Effector memory CD8-positive, alpha-beta T cell (primary cell): ENCODE data around the gene AHCYL1.

Source experiments
- ATAC-seq: fragments of 150-1000 bp; cut with Tn5 transposase; replicated peaks from 2 replicates; pipeline ENCODE4 v1.10.0; 2021; ENCODE audit warnings: mild to moderate bottlenecking, moderate library complexity
- DNase-seq, 3 experiments: peaks; one replicate each; pipeline ENCODE4 v3.0.0; 2021
- H3K27ac Mint-ChIP-seq, 2 donors: one replicate each; pipeline ENCODE4 v1.8.0; 2022; ENCODE audit warnings: mild to moderate bottlenecking in 2 of 2, mixed read lengths in 2 of 2, moderate library complexity in 2 of 2
- H3K27me3 Mint-ChIP-seq, 2 donors: one replicate each; pipeline ENCODE4 v1.8.0; 2022; ENCODE audit warnings: mixed read lengths in 2 of 2
- H3K36me3 Mint-ChIP-seq: one replicate; pipeline ENCODE4 v1.8.0; 2022; ENCODE audit warnings: mild to moderate bottlenecking, moderate library complexity, mixed read lengths; ENCODE audit not compliant: insufficient read depth
- H3K4me1 Mint-ChIP-seq, 2 donors: one replicate each; pipeline ENCODE4 v1.8.0; 2022; ENCODE audit warnings: low read depth in 2 of 2, mixed read lengths in 2 of 2
- H3K4me3 Mint-ChIP-seq, 2 donors: one replicate each; pipeline ENCODE4 v1.8.0; 2022; ENCODE audit warnings: mild to moderate bottlenecking in 2 of 2, mixed read lengths in 2 of 2, moderate library complexity in 2 of 2
- H3K9me3 Mint-ChIP-seq, 2 donors: one replicate each; pipeline ENCODE4 v1.8.0; 2022; ENCODE audit warnings: mixed read lengths in 2 of 2

The AHCYL1 gene

DNA sequence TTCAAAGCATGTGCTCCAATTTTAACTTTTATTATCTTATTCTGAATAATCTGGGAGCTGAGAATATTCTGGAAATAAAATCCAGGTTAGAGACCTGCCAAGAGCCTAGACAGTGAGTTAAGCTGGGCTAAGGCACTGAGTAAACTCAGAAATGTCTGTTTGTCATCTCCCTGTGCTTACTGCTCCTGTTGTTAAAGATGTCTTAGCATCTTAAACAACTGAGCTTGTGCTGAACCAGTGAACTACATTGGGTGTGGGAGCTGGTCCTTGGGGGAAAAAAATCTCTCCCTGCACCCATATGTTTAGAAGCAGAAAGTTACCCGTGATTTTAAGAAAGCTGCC is 25.0 kb upstream of the AHCYL1 start:
- no peak overlapping the region for H3K27ac Mint-ChIP-seq
- H3K4me1 Mint-ChIP-seq, result no peaks in the 10 kb centered on the region
- H3K27me3 Mint-ChIP-seq, result peaks cover 17 to 31% of the 10 kb centered on the region in 2 donors
- no peak for DNase-seq
- ATAC-seq, result no peak
- H3K4me3 Mint-ChIP-seq, result no peak overlapping the region
- no peaks in the 10 kb centered on the region for H3K9me3 Mint-ChIP-seq
- H3K36me3 Mint-ChIP-seq, result no peaks in the 10 kb centered on the region

DNA sequence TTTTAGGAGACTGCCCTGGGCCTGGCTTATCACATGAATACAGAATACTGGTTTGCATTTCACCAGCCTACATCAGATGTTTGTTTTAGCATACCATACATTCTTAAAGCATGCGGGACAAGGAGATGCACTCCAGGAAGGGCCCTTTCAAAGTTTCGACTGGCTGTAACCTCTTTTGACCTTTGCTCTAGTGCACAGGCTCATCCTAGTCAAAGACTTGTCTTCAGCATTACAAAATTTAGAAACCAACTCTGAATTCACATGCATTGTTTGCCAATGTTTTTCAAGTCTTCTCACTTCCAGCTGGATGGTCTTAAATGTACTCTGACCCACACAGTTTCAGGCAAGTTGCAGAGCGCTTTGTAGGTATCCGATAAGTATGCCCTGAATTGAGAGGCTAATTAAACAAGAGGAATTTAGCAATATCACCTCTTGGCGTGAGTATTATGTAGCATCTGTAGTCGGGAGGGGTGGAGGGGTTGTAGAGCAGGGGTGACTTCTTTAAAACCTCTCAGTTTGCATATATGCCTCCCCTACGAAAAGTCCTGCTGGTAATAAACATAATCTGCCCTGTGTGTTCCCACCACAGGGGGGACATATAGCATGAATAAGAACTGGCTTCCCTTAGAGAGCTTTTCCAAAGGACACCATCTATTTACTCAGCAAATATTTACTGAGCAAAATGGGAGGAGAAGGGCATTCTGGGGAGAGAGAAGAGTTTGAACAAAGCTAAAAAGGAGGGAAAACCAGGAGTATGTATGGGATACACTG is 24.4 kb upstream of the AHCYL1 start:
- Mint-ChIP-seq H3K27me3 (peaks cover 14 to 31% of the 10 kb centered on the region in 2 donors), H3K9me3 (no peaks in the 10 kb centered on the region), H3K4me3 (no peak overlapping the region), H3K4me1 (no peaks in the 10 kb centered on the region), H3K36me3 (no peaks in the 10 kb centered on the region), H3K27ac (no peak overlapping the region)
- ATAC-seq, result no peak
- no peak for DNase-seq

DNA sequence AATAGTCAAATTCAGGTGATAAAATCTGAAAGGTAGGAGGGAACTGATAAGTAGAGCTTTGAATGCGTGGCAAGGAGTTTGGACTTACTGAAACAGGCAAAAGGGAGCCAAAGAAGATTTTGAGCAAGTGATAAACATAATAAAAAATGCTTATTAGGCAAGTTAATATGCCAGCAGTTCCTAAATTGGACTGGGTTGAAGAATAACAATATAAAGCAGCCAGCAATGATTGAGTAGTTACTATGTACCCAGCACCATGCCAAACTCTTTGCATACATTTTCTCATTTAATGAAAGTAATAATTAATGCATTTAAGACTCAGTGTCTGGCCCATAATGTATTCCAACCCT is 23.8 kb upstream of the AHCYL1 start:
- H3K9me3 Mint-ChIP-seq, result no peaks in the 10 kb centered on the region
- ATAC-seq (no peak), DNase-seq (no peak)

DNA sequence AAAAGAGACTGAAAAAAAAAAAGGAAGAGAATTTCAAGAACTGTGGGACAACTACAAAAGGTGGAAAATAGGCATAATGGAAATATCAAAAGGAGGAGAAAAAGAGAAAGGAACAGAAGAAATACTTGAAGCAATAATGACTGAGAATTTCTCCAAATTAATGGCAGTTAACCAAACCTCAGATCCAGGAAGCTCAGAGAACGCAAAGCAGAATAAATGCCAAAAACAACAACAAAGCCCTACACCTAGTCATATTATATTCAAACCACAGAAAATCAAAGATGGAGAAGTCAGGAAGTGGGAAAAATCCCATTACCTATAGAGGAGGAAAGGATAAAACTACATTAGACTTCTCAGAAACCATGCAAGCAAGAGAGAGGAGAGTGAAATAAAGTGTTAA is 20.7 kb upstream of the AHCYL1 start:
- H3K27ac Mint-ChIP-seq, result no peak overlapping the region
- peaks cover 9 to 13% of the 10 kb centered on the region in 2 donors for H3K27me3 Mint-ChIP-seq
- no peak for ATAC-seq
- H3K4me3 Mint-ChIP-seq, result no peak overlapping the region
- no peaks in the 10 kb centered on the region for H3K4me1 Mint-ChIP-seq
- no peaks in the 10 kb centered on the region for H3K36me3 Mint-ChIP-seq
- DNase-seq, result no peak
- H3K9me3 Mint-ChIP-seq, result no peaks in the 10 kb centered on the region

More for the DNA sequence above, 23.8 kb upstream of the AHCYL1 start:
- Mint-ChIP-seq H3K4me1 (no peaks in the 10 kb centered on the region), H3K27ac (no peak overlapping the region), H3K27me3 (peaks cover 9 to 31% of the 10 kb centered on the region in 2 donors), H3K4me3 (no peak overlapping the region), H3K36me3 (no peaks in the 10 kb centered on the region)

DNA sequence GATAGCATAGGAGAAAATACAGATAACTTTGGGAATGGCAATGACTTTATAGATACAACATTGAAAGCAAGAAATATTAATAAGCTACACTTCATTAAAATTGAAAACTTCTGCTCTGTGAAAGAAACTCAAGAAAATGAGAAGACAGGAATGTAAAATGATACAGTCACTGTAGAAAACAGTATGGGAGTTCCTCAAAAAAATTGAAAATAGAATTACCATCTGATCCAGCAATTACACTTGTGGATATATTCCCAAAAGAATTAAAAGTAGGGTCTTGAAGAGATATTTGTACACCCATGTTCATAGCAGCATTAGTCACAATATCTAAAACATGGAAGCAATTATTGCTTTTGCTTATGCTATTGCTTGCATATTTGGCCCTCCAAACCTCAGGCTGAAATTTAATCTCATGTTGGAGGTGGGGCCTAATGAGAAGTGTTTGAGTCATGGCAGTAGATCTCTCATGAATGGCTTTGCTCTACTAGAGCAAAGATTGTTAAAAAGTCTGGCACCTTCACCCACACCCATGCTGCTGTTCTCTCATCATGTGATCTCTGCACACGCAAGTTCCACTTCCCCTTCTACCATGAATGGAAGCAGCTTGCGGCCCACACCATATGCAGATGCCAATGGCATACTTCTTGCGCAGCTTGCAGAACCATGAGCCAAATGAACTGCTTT is 15.3 kb upstream of the AHCYL1 start:
- no peaks in the 10 kb centered on the region for H3K4me1 Mint-ChIP-seq
- H3K36me3 Mint-ChIP-seq, result no peaks in the 10 kb centered on the region
- H3K27me3 Mint-ChIP-seq, result no peaks in the 10 kb centered on the region
- no peak overlapping the region for H3K27ac Mint-ChIP-seq
- no peak overlapping the region for H3K4me3 Mint-ChIP-seq
- no peaks in the 10 kb centered on the region for H3K9me3 Mint-ChIP-seq
- DNase-seq (no peak), ATAC-seq (peak; percentile 19)

DNA sequence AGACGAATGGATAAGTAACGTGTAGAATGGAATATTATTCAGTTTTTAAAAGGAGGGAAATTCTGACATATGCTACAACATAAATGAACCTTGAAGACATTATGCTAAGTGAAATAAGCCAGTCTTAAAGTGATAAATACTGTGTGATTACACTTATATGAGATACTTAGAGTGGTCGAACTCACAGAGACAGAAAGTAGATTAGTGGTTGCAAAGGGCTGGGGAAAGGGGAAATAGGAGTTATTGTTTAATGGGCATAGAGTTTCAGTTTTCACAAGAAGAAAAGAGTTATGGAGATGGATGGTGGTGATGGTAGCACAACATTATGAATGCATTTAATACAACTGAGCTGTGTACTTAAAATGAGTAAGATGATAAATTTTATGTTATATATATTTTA is 14.7 kb upstream of the AHCYL1 start:
- H3K4me1 Mint-ChIP-seq, result no peaks in the 10 kb centered on the region
- H3K9me3 Mint-ChIP-seq, result no peaks in the 10 kb centered on the region
- no peak overlapping the region for H3K27ac Mint-ChIP-seq
- H3K4me3 Mint-ChIP-seq, result no peak overlapping the region
- no peaks in the 10 kb centered on the region for H3K27me3 Mint-ChIP-seq
- DNase-seq (no peak), ATAC-seq (no peak)
- no peaks in the 10 kb centered on the region for H3K36me3 Mint-ChIP-seq

DNA sequence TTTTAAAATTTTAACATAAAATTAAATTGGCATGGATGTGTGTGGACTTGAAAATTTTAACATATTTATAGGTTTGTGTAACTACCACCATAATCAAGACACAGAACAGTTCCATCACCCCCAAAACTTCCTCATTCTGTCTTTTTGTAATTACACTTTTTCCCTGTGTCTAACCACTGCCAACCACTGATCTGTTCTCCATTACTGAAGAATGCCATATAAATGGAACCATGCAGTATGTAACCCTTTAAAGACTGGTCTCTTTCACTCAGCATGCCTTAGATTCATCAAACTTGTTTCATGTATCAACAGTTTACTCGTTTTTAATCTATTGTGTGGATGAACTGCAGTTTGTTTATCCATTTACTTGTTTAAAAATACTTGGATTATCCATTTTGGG is 13.0 kb upstream of the AHCYL1 start:
- no peaks in the 10 kb centered on the region for H3K36me3 Mint-ChIP-seq
- ATAC-seq (no peak), DNase-seq (no peak)
- H3K27ac Mint-ChIP-seq, result no peak overlapping the region
- H3K9me3 Mint-ChIP-seq, result no peaks in the 10 kb centered on the region
- H3K4me1 Mint-ChIP-seq, result no peaks in the 10 kb centered on the region
- H3K27me3 Mint-ChIP-seq, result peaks cover 7 to 9% of the 10 kb centered on the region in 2 donors
- H3K4me3 Mint-ChIP-seq, result no peak overlapping the region

DNA sequence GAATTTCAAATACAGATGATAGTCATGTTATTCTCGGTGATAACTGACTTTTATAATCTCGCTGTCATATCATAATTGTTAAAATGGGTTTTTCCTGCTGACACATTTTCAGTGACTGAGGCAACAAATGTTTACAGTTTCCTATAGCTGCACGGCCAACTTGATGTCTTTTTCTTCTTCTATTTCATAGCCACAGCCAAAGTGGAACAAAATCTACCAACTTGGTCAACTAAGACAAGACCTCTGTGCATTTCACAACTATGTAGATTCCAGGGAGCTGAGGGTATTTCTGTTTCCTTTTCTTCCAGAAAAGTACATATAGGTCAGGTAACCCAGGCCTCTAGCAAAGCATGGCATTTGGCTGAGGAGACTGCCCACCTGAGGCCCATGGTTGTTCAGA is 10.4 kb upstream of the AHCYL1 start:
- H3K9me3 Mint-ChIP-seq, result no peaks in the 10 kb centered on the region
- ATAC-seq, result no peak
- no peaks in the 10 kb centered on the region for H3K36me3 Mint-ChIP-seq
- no peaks in the 10 kb centered on the region for H3K4me1 Mint-ChIP-seq
- no peak overlapping the region for H3K27ac Mint-ChIP-seq
- no peak overlapping the region for H3K4me3 Mint-ChIP-seq
- no peak for DNase-seq
- H3K27me3 Mint-ChIP-seq, result peaks cover 30 to 35% of the 10 kb centered on the region in 2 donors

DNA sequence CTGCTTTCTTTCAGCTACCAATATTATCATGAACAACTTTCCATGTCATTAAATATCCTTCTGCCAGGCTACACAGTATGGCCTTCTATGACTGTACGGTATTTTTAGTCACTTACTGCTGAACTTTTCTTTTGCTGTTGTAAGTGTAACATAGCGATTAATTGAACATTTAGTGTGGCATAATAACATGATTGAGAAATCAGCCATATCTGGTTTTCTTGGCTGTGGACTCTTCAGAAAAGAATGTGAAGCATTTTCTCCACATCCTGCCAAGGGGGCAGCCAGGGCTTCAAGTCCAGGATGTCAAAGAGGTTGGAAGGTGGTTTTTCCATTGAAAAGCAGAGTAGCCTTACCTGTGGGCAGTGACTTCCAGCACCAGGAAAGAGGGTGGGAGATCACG is 8.8 kb upstream of the AHCYL1 start:
- ATAC-seq (no peak), DNase-seq (no peak)
- peaks cover 37 to 49% of the 10 kb centered on the region in 2 donors for H3K27me3 Mint-ChIP-seq
- H3K4me1 Mint-ChIP-seq, result no peaks in the 10 kb centered on the region
- H3K36me3 Mint-ChIP-seq, result no peaks in the 10 kb centered on the region
- no peak overlapping the region for H3K4me3 Mint-ChIP-seq
- H3K27ac Mint-ChIP-seq, result no peak overlapping the region
- no peaks in the 10 kb centered on the region for H3K9me3 Mint-ChIP-seq

DNA sequence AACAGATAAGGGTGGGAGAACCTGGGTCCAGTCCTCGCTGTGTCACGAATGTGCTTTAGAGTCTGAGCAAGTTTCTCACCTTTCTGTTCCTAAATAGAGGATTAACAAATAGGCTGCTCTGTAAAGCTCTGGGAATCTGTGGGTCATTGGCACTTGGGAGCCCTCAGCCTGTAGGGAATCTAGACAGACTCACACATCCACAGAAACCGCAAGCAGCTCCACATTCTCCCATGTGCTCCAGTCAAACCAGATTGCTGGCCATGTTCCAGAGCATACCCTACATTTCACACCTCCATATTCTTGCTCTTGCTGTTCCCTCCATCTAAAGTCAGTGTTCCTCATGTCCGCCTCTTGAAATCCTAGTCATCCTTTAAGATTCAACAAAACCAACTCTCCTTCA is 7.8 kb upstream of the AHCYL1 start:
- Mint-ChIP-seq H3K4me1 (no peaks in the 10 kb centered on the region), H3K36me3 (no peaks in the 10 kb centered on the region), H3K27me3 (peaks cover 37 to 57% of the 10 kb centered on the region in 2 donors), H3K27ac (no peak overlapping the region), H3K9me3 (no peaks in the 10 kb centered on the region), H3K4me3 (no peak overlapping the region)
- no peak for ATAC-seq
- no peak for DNase-seq

DNA sequence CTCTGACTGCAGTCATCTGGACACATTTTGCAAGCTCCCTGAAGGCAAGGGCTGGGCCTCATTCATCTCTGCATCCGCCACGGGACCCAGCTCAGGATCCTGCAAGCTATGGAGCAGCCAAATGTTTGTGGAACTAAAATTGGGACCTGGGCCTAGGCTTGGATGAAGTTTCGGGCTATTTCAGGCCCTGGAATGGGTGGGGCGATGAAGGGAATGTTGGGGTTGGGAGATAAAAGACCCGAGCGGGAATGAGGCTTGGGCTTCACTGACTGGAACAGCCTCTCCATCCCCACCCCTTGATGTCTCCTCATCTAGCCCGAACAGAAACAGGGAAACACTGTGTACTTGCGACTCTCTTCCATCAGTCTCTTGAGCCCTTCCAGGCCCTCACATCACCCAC is 7.3 kb upstream of the AHCYL1 start:
- Mint-ChIP-seq H3K4me1 (no peaks in the 10 kb centered on the region), H3K9me3 (no peaks in the 10 kb centered on the region), H3K27me3 (peaks cover 37 to 57% of the 10 kb centered on the region in 2 donors), H3K4me3 (no peak overlapping the region), H3K36me3 (no peaks in the 10 kb centered on the region), H3K27ac (no peak overlapping the region)
- DNase-seq, result no peak
- ATAC-seq, result no peak

DNA sequence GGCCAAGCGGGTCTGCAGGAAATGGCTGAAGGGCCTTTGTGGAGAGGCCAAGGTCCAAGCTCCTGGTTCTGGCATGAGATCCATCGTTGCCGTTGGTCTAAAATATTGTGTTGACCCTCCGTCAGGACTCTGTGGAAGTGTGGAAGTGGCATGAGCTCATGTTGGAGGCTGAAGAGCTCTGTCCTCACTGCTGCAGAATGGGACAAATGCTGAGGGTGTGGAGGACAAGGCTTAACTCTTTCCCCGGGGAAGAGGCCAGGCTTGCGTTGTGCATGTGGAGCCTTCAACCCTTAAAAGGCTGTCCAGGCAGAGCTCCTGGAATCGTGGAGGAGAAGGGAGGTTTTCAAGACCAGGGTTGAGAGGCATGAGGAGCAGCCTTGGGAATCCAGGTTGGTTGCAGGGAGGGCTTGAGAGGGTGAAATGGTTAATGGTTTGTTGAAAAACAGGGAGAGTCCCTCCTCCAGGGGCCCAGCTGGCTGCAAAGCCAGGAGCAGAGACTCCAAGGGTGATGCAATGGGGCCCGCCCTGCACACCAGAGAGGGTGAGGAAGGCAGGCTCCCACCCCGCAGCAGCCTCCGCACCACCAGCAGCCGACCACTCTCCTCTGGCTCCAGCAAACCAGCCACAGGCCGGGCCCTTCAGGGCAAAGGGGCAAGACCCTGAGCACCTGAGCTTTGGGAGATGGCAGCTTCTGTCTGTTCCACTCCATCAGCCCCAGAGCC is 6.7 kb upstream of the AHCYL1 start:
- DNase-seq, result no peak
- H3K4me1 Mint-ChIP-seq, result no peaks in the 10 kb centered on the region
- H3K4me3 Mint-ChIP-seq, result no peak overlapping the region
- H3K9me3 Mint-ChIP-seq, result no peaks in the 10 kb centered on the region
- no peaks in the 10 kb centered on the region for H3K36me3 Mint-ChIP-seq
- H3K27me3 Mint-ChIP-seq, result peaks cover 37 to 57% of the 10 kb centered on the region in 2 donors
- ATAC-seq, result no peak
- no peak overlapping the region for H3K27ac Mint-ChIP-seq

DNA sequence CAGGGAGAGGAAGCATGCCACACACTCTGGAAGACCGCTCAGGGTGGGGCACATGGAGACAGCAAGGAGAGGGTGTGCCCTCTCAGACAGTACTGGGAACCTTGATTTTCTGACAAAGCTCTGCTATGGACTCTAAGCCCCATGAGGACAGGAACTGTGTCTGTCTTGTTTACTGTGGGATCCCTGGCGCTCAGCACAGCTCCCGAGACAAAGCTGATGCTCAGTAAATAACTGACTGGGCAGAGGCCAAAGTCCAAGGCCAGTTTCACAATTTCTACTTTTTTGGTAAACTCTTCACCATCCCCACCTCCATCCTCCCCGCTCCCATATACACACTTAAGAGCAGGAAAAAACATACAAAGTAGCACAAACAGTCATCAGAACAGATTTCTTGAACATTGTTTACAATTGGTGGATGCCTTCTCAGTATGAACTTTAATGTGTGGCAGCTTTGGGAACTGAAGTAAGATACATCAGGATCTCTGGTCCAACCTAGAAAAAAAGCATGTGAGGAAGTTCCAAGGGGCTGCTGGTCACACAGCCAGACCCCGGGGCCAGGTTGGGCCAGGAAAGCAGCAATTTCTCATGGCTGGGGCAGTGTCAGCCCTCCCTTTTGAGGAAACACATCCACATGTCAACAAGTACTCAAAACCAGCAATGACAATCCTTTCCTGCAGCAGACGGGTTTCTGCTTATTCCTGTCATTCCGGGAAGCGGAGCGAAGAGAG is 5.6 kb upstream of the AHCYL1 start:
- H3K4me1 Mint-ChIP-seq, result no peaks in the 10 kb centered on the region
- no peaks in the 10 kb centered on the region for H3K36me3 Mint-ChIP-seq
- no peak overlapping the region for H3K4me3 Mint-ChIP-seq
- no peak overlapping the region for H3K27ac Mint-ChIP-seq
- ATAC-seq, result no peak
- H3K9me3 Mint-ChIP-seq, result no peaks in the 10 kb centered on the region
- no peak for DNase-seq
- H3K27me3 Mint-ChIP-seq, result peaks cover 37 to 57% of the 10 kb centered on the region in 2 donors
